Heart left ventricle (tissue), 16 donors: ENCODE results near the gene EFCAB12. TPM values are rescaled to one million over a fixed set of nuclear protein-coding genes. Genes with fewer than 3 reads are reported as not detected.

Experiments used
- ATAC-seq, 4 donors: fragments of 200-7000 bp; cut with Tn5 transposase; one replicate each; pipeline ENCODE4 v1.9.1; 2020 to 2022; ENCODE audit warnings: moderate library complexity in 4 of 4, mild to moderate bottlenecking in 3 of 4, moderate number of reproducible peaks in 1 of 4
- DNase-seq, 5 donors: peaks; one replicate each; pipeline ENCODE4 v3.0.0-alpha.2; 2020
- H3K27ac ChIP-seq, 12 donors: fragments of 200-600 bp; sonication (generic) in 4 of 12; one replicate each; pipeline versions ENCODE4 v1.5.0 to v1.8.0; 2016 to 2022; ENCODE audit warnings: mild to moderate bottlenecking in 2 of 12
- H3K27me3 ChIP-seq, 9 donors: fragments of 200-600 bp; sonication (generic) in 2 of 9; one replicate each; pipeline versions ENCODE4 v1.5.1 to v1.8.0; 2016 to 2022; ENCODE audit warnings: mild to moderate bottlenecking in 3 of 9
- H3K36me3 ChIP-seq, 9 donors: fragments of 200-600 bp; sonication (generic) in 2 of 9; one replicate each; pipeline versions ENCODE4 v1.5.0 to v1.8.0; 2018 to 2022; ENCODE audit warnings: mild to moderate bottlenecking in 2 of 9
- H3K4me1 ChIP-seq, 12 donors: fragments of 200-600 bp; sonication (generic) in 4 of 12; one replicate each; pipeline versions ENCODE4 v1.5.0 to v1.8.0; 2016 to 2022; ENCODE audit warnings: mild to moderate bottlenecking in 3 of 12
- H3K4me3 ChIP-seq, 12 donors: fragments of 200-600 bp; sonication (generic) in 4 of 12; one replicate each; pipeline versions ENCODE4 v1.5.0 to v1.8.0; 2017 to 2022; ENCODE audit warnings: mild to moderate bottlenecking in 9 of 12, moderate library complexity in 4 of 12
- H3K9me3 ChIP-seq, 12 donors: fragments of 200-600 bp; sonication (generic) in 4 of 12; one replicate each; pipeline versions ENCODE4 v1.5.0 to v1.8.0; 2016 to 2022; ENCODE audit warnings: mild to moderate bottlenecking in 1 of 12
- CTCF ChIP-seq, 12 donors: fragments of 200-600 bp; sonication (generic) in 4 of 12; IDR thresholded peaks; one replicate each; pipeline versions ENCODE4 v1.5.0 to v1.8.0; 2018 to 2022; ENCODE audit warnings: antibody characterized with exemption in 12 of 12, mild to moderate bottlenecking in 5 of 12
- POLR2A ChIP-seq, 2 donors: fragments of 450-650 bp; IDR thresholded peaks; one replicate each; pipeline ENCODE4 v1.6.1; 2017; ENCODE audit warnings: antibody characterized with exemption in 2 of 2, mild to moderate bottlenecking in 2 of 2, moderate library complexity in 2 of 2
- WGBS, 4 donors: extraction: QIAGEN DNeasy Blood & Tissue Kit in 2 of 4; methylation state at CpG; one replicate each; pipeline versions ENCODE4 v1.1.5 to v1.1.7; 2013 to 2018; 5-methylcytosine and 5-hydroxymethylcytosine counted together
- intact Hi-C, 10 donors: fragments of 100-400 bp; cut with DNase I; formaldehyde crosslinking; loops; one replicate each; pipeline versions ENCODE4 v1.11.1 to v1.14.2; 2022
- polyA plus RNA-seq, 2 donors: library from polyadenylated mRNA; stranded (reverse); fragments of 200-250 nt; gene quantifications; one replicate each; pipeline ENCODE4 v1.2.3, GENCODE V29; 2013
- total RNA-seq, 9 donors: library from RNA; depleted of rRNA in 2 of 9; stranded (reverse); fragments of >200 nt in 2 of 9; fragmentation: NEBNext Ultra II Directional in 3 of 9; extraction: Animal tissue kit (Norgen Biotek cat#: 25700) in 3 of 9; gene quantifications; one replicate each; pipeline versions ENCODE4 v1.1.0 to v1.2.4, GENCODE V29; 2016 to 2023
- donor health status: ischemic (EF 13 %, LVEDD 7.1; RV severe dilation, severe dysfunction).
- donor health status: healthy with polysubstance abuse.
- donor health status: DM: no; HTN: yes; CAD: no.
- donor health status: DM: no; HTN: no; CAD: no.
- donor health status: ischemic (EF 25% LVEDD 6.9; RV normal size, moderate dysfunction).
- donor health status: ischemic (EF 25% LVEDD 5.7; RV mildly dilated, moderate dysfunction).
- donor health status: healthy.
- donor health status: DM: yes; HTN: yes; CAD: no.
- donor health status: ischemic (EF 35%, LVEDD 5.7; RV mildly dilated, moderate dysfunction).
- donor health status: nonischemic (EF 11% LVEDD 7.7; RV severe dilation, severe dysfunction).
- donor health status: DM: yes; HTN: yes; CAD: no.
- donor health status: PGD.
- donor health status: ischemic (EF 29% LVEDD 5.4; RV normal size, mild dysfunction).
- donor health status: nonischemic (EF 23%, LVEDD 6.1; RV moderate dilation, normal function).

EFCAB12 gene
- total and polyA plus RNA-seq, 11 donors: 0.07 to 0.20 (median 0.13) TPM; not detected in 5

DNA sequence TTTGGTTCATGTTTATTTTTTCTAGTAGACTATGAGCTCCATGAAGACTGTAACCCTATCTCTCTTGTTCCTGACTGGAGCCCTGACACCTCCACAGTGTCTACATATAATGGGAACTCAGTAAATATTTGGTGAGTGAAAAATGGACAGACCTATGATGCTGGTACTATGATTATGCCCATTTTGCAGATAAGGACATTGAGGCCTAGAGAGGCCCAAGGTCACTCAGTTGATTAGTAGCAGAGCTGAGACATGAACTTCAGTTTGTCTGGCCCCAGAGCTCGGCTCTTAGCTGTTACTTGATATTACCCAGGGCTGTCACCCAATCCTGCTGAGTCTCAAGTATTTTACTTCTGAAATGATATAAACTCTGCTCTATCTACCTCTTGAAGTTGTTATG, 5.5 kb downstream of the EFCAB12 start:
- intact Hi-C loops: no loop called here
- H3K9me3 ChIP-seq: peaks cover 0 to 3% (median 0%) of the 10 kb centered on the region in 12 donors
- peaks cover 0 to 15% (median 4%) of the 10 kb centered on the region in 12 donors for H3K4me1 ChIP-seq
- ATAC-seq (no peak), DNase-seq (no peak)
- H3K4me3 ChIP-seq: no peak overlapping the region
- TF ChIP-seq CTCF (IDR thresholded peaks at IDR 0.05): no peak
- no peak for TF ChIP-seq POLR2A (IDR thresholded peaks at IDR 0.05)
- no peaks in the 10 kb centered on the region for H3K27me3 ChIP-seq
- WGBS, 4 donors: 81 to 100% (median 86%) methylated on average over 1 of the region's 1 CpG
- H3K27ac ChIP-seq: no peak overlapping the region
- H3K36me3 ChIP-seq: no peaks in the 10 kb centered on the region

DNA sequence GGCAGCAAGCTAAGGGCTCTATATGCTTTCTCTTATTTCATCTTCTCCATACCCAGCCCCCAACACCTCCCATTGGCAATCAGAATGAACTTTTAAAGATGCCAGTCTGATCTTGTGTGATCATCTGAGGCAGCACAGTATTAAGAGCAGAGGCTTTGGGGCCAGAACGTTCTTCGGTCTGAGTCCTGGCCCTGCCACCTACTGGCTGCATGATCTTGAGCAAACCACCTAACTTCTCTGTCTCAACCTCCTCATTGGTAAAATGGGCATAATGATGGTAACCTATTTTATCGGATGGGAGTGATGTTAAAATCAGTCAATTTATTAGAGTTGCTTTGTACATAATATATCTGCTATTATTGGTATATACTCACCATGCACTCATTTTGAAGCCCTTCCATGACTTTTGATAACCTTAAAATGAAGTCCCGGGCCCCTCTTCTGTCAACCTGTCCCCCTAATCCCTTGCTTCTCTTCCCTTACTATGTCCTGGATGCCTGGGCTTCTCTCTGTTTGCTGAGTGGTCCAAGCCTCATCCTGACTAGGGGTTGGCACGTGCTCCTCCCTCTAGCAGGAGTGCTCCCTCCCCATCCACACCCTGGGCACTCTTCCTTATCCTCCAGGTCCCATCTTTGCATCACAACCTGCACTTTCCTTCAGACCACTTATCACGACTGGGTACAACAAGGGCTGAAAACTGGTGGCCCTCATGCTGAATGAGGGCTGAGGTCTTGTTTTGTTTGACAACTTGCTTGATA, 6.3 kb downstream of the EFCAB12 start:
- WGBS, 4 donors: 74 to 81% (median 78%) methylated on average over 6 of the region's 6 CpGs
- intact Hi-C loops: no loop called here
- Histone ChIP-seq H3K27me3 (no peaks in the 10 kb centered on the region), H3K9me3 (peaks cover 0 to 3% (median 0%) of the 10 kb centered on the region in 12 donors), H3K4me3 (no peak overlapping the region), H3K36me3 (no peaks in the 10 kb centered on the region), H3K27ac (no peak overlapping the region), H3K4me1 (peaks cover 0 to 15% (median 7%) of the 10 kb centered on the region in 12 donors)
- TF ChIP-seq CTCF (IDR thresholded peaks at IDR 0.05): peak in 1 of 12 donors; percentile 11
- no peak for TF ChIP-seq POLR2A (IDR thresholded peaks at IDR 0.05)
- DNase-seq (no peak), ATAC-seq (no peak)

GRCh38 chr3:129421236-129421883, 7.1 kb downstream of the EFCAB12 start:
- Histone ChIP-seq H3K4me3 (no peak overlapping the region), H3K9me3 (peaks cover 0 to 3% (median 0%) of the 10 kb centered on the region in 12 donors), H3K4me1 (peaks cover 0 to 20% (median 8%) of the 10 kb centered on the region in 12 donors), H3K27ac (no peak overlapping the region), H3K27me3 (no peaks in the 10 kb centered on the region), H3K36me3 (no peaks in the 10 kb centered on the region)
- intact Hi-C loops: no loop called here
- WGBS, 4 donors: 94 to 96% (median 95%) methylated on average over 12 of the region's 12 CpGs
- DNase-seq (no peak), ATAC-seq (no peak)
- TF ChIP-seq POLR2A (IDR thresholded peaks at IDR 0.05) (no peak), CTCF (IDR thresholded peaks at IDR 0.05) (no peak)

- WGBS, 4 donors: 76 to 81% (median 78%) methylated on average over 4 of the region's 4 CpGs
- Histone ChIP-seq H3K27ac (no peak overlapping the region), H3K36me3 (no peaks in the 10 kb centered on the region), H3K4me1 (peaks cover 0 to 23% (median 11%) of the 10 kb centered on the region in 12 donors), H3K9me3 (peaks cover 0 to 3% (median 0%) of the 10 kb centered on the region in 12 donors), H3K4me3 (no peak overlapping the region), H3K27me3 (no peaks in the 10 kb centered on the region)
- intact Hi-C loops: no loop called here
- ATAC-seq (no peak), DNase-seq (no peak)
- no peak for TF ChIP-seq CTCF (IDR thresholded peaks at IDR 0.05)
- TF ChIP-seq POLR2A (IDR thresholded peaks at IDR 0.05): no peak
Measured at GRCh38 chr3:129419476-129419875, 9.0 kb downstream of the EFCAB12 start.
